NK-92 treated with Interleukin-12 subunit alpha and Interleukin-12 subunit beta, amount 100 ng/mL, for 24 hours (cell line): Measurements from ENCODE around the gene CCDC192.
"Not testable (repeated sequence)": the region's sequence is repeated elsewhere in the genome, so short reads cannot be mapped to it uniquely, and the experiment has no call there.

Experiments
- DNase-seq: peaks from one replicate; lab custom pipeline; 2025; lab: John Stamatoyannopoulos, UW

CCDC192 gene

GRCh38 chr5:127699416-127699815 is 3.8 kb upstream of the CCDC192 start:
- no peak for DNase-seq

GRCh38 chr5:127700237-127700766 is 2.9 kb upstream of the CCDC192 start:
- DNase-seq: no peak

GRCh38 chr5:127702434-127702833 is 757 bp upstream of the CCDC192 start:
- DNase-seq: no peak

- no peak for DNase-seq
Observed at GRCh38 chr5:127705120-127705892, 2.1 kb downstream of the CCDC192 start.

DNA sequence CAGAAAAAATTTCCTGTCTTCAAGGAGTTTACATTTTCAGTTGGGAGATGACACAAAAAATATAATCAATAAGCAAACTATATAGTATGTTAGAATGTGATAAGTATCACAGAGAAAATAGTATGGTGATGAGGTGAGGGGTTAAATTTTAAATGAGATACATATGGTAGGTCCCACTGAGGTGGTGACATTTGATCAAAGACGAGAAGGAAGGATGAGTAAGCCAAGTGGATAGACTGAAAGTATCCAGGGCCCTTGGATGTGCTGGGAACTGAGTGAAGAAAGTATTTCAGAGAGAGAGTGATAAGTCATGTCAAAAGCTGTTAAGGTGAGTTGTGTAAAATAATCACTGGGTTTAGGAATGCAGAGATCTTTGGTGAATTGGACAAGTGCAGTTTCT is 3.5 kb downstream of the CCDC192 start:
- no peak for DNase-seq

GRCh38 chr5:127707209-127707608 is 4.0 kb downstream of the CCDC192 start:
- DNase-seq: no peak

DNA sequence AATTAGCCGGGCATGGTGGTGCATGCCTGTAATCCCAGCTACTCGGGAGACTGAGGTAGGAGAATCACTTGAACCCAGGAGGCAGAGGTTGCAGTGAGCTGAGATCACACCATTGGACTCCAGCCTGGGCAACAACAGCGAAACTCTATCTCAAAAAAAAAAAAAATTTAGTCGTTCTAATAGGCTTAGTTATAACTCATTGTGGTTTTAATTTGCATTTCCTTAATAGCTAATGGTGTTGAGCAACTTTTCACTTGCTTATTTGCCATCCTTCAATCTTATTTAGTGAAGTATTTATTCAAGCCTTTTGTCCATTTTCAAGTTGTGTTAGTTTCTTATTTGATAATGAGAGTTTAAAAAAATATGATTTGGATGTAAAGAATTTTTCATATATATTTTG is 9.9 kb downstream of the CCDC192 start:
- not testable (repeated sequence) for DNase-seq

- DNase-seq: no peak
Observed at GRCh38 chr5:127718181-127718580, 15.0 kb downstream of the CCDC192 start.

GRCh38 chr5:127723571-127723970 is 20.4 kb downstream of the CCDC192 start:
- DNase-seq: peak; percentile 11

- no peak for DNase-seq
Observed at GRCh38 chr5:127725673-127726072, 22.5 kb downstream of the CCDC192 start.

GRCh38 chr5:127732963-127733362 is 29.8 kb downstream of the CCDC192 start:
- DNase-seq: no peak

- DNase-seq: not testable (repeated sequence)
Observed at GRCh38 chr5:127739348-127739747, 36.2 kb downstream of the CCDC192 start.

DNA sequence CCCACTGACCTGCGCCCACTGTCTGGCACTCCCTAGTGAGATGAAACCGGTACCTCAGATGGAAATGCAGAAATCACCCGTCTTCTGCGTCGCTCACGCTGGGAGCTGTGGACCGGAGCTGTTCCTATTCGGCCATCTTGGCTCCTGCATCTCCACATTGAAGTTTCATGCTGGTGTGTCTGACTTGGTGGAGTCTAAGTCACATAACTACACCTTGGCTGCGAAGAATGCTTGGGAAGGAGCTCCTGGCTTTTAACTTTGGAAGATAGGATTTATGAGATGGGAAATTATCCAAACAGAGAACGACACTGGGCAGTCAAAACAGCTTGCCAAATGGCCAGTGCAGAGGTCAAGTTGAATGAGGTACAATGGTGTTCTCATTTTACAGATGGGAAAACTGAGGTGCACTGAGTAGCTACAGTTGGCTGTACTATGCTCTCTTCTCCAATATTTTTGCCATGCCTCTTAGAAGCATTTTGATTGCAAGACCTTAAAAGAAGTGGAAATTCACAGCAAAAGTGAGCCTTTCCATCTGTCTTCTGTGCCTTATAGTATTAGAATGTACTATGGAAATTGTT is 36.7 kb downstream of the CCDC192 start:
- no peak for DNase-seq

DNA sequence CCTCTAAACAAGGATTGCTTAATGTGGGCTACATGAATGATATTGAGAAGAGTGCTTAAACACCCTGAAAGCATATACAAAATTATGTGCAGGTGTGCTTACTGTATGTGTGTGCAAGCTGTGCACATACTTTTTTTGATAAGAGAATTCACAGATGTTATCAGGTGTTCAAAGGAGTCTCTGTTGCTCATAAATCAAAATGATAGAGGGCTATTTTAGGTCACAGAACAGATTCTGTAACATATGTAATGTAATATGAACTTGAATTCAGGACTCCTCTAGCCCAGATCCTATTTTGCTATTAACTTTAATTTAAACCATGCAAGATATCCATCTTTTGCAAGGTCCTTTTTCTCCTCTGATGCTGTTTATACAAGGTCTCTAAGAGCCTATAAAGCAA is 38.2 kb downstream of the CCDC192 start:
- no peak for DNase-seq

GRCh38 chr5:127744241-127744640 is 41.0 kb downstream of the CCDC192 start:
- DNase-seq: no peak

- no peak for DNase-seq
Observed at GRCh38 chr5:127746756-127747155, 43.6 kb downstream of the CCDC192 start.

- not testable (repeated sequence) for DNase-seq
Observed at GRCh38 chr5:127752503-127753265, 49.5 kb downstream of the CCDC192 start.

- no peak for DNase-seq
Observed at GRCh38 chr5:127754259-127754658, 51.1 kb downstream of the CCDC192 start.

GRCh38 chr5:127754706-127755105 is 51.5 kb downstream of the CCDC192 start:
- DNase-seq: no peak

- no peak for DNase-seq
Observed at GRCh38 chr5:127757576-127757975, 54.4 kb downstream of the CCDC192 start.

- DNase-seq: no peak
Observed at GRCh38 chr5:127758766-127759283, 55.6 kb downstream of the CCDC192 start.

- no peak for DNase-seq
Observed at GRCh38 chr5:127761869-127762268, 58.7 kb downstream of the CCDC192 start.

DNA sequence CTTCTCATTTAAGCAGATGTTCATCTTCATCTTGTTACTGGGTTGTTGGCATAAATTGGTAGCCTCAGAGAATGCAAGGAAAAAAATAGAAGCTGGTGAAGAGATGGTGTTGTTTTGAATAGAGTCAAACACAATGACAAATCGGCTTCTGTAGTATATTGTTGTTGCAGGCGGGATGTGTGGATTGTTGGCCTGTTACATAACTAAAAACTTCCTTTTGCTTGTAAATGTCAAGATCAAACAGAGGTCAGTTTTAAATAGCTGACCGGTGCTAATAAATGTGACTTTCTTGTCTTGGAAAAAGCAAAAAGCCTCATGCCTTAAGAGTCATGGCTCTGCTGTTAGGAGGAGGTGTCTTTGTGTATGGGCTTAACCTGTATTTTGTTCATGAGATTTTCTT is 59.2 kb downstream of the CCDC192 start:
- no peak for DNase-seq
